ENCODE results near the gene RLF. TPM values are rescaled to one million over a fixed set of nuclear protein-coding genes. Genes with fewer than 3 reads are reported as not detected.

The RLF gene
- total RNA-seq, 6 donors from 2014 or later, result 8.9 to 22.3 (median 11.0) TPM

DNA sequence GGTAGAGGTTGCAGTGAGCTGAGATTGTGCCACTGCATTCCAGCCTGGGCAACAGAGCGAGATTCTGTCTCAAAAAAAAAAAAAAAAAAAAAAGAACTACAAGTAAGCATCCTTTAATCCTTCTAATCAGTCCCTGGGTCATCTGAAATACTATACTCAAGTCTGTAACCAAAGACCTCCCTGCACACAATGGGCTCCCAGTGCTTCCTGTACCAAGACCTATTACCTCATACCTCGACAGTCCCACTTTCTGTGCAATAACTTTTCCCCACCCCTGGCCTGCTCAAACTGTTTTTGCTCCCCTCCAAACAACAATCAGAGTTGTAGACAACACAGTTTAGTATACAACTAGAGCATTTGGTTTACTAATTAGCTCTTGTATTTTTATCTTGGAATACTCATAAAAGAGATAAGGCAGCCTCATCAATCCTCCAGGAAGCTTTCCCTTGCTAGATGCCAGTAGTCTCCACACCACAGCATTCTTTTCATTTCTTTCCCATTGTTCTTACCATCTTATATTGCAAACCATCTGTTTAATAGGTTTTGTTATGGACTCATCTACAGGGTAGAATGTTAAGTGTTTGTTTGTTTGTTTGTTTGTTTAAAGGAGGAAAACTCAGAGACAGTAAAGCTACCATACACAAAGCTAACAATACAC is 19.2 kb upstream of the RLF start:
- Histone ChIP-seq H3K4me3 (no peak overlapping the region), H3K9me3 (no peaks in the 10 kb centered on the region), H3K27me3 (no peaks in the 10 kb centered on the region), H3K36me3 (no peaks in the 10 kb centered on the region), H3K4me1 (peaks cover 0 to 10% (median 0%) of the 10 kb centered on the region in 4 donors), H3K27ac (no peak overlapping the region)
- ATAC-seq (ENCODE audit: low FRiP score in 2 of 2), result no peak
- no peak for TF ChIP-seq POLR2AphosphoS5 (IDR thresholded peaks at IDR 0.05)
- TF ChIP-seq POLR2A (IDR thresholded peaks at IDR 0.05), result no peak
- no peak for TF ChIP-seq CTCF (IDR thresholded peaks at IDR 0.05)
- TF ChIP-seq EP300 (IDR thresholded peaks at IDR 0.05), result no peak
- WGBS, 2 donors, result 47 to 63% methylated on average over 2 of the region's 2 CpGs
- no peak for DNase-seq

DNA sequence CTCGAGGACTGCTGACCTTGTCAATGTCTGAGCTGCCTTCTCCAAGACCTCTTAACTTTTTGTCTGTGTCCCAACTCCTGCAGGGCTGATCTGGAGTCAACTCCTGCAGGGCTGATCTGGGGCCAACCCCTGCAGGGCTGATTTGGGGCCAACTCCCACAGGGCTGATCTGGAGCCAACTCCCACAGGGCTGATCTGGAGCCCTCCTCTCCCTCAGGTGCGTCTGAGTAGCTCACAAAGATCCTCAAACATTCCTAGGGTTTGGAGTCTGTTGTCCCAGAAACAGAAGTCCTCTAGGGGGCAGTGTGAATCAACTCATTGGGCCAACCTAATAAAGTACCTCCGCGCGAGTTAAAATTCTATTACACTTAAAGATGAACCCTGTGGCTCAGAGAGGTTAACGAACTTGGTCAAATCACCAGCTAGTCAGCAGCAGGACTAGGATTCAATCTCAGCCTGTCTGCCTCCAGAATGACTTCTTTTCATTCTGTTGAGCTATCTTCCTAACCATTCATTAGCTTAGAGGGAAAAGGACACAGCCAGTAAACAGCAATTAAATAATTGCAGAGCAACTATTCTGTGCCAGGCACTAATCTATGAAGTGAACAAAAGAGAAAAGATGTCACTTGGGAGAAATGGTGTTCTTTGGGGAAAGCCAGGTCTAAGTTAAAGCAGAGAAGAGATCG is 17.2 kb upstream of the RLF start:
- H3K4me3 ChIP-seq, result no peak overlapping the region
- peaks cover 0 to 10% (median 0%) of the 10 kb centered on the region in 4 donors for H3K4me1 ChIP-seq
- WGBS, 2 donors, result 17 to 24% methylated on average over 6 to 7 of the region's 7 CpGs
- TF ChIP-seq POLR2AphosphoS5 (IDR thresholded peaks at IDR 0.05) (no peak), CTCF (IDR thresholded peaks at IDR 0.05) (peak; percentile 53 to 76 (median 72))
- H3K36me3 ChIP-seq, result no peaks in the 10 kb centered on the region
- no peak overlapping the region for H3K27ac ChIP-seq
- peak; percentile 88 to 91 for ATAC-seq (ENCODE audit: low FRiP score in 2 of 2)
- no peaks in the 10 kb centered on the region for H3K9me3 ChIP-seq
- peak; percentile 1 to 50 for DNase-seq
- H3K27me3 ChIP-seq, result no peaks in the 10 kb centered on the region

DNA sequence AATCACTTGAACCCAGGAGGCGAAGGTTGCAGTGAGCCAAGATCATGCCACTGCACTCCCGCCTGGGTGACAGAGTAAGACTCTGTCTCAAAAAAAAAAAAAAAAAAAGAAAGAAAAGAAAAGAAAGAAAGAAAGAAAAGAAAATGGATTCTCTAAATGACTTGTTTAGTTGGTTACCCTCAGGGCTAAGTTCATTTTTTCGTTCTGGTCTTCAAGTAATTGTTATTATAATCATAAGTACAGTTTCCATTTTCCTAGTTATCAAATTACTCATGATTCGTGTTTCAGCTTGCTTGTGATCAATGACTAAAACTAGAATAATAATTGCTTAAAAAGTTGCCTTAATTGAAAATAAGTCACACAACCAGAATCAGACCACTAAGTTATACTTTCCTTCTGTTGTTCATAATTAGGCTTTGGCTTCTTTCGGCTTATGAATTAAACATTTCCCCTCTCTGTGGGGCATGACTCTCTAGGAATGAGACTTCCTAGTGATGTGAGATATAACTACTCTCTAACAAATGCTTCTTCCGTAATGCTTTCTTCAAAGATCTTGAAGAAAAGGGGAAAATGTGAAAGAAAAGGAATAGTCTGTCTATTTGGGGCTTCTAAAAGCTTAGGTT is 9.6 kb upstream of the RLF start:
- H3K27ac ChIP-seq, result no peak overlapping the region
- H3K36me3 ChIP-seq, result no peaks in the 10 kb centered on the region
- TF ChIP-seq CTCF (IDR thresholded peaks at IDR 0.05), result no peak
- no peak for TF ChIP-seq POLR2AphosphoS5 (IDR thresholded peaks at IDR 0.05)
- no peak overlapping the region for H3K4me3 ChIP-seq
- H3K9me3 ChIP-seq, result no peaks in the 10 kb centered on the region
- H3K27me3 ChIP-seq, result no peaks in the 10 kb centered on the region
- WGBS, 2 donors, result 84% methylated on average over 6 of the region's 6 CpGs
- H3K4me1 ChIP-seq, result peaks cover 0 to 4% (median 0%) of the 10 kb centered on the region in 4 donors
- no peak for ATAC-seq (ENCODE audit: low FRiP score in 2 of 2)
- DNase-seq, result no peak

DNA sequence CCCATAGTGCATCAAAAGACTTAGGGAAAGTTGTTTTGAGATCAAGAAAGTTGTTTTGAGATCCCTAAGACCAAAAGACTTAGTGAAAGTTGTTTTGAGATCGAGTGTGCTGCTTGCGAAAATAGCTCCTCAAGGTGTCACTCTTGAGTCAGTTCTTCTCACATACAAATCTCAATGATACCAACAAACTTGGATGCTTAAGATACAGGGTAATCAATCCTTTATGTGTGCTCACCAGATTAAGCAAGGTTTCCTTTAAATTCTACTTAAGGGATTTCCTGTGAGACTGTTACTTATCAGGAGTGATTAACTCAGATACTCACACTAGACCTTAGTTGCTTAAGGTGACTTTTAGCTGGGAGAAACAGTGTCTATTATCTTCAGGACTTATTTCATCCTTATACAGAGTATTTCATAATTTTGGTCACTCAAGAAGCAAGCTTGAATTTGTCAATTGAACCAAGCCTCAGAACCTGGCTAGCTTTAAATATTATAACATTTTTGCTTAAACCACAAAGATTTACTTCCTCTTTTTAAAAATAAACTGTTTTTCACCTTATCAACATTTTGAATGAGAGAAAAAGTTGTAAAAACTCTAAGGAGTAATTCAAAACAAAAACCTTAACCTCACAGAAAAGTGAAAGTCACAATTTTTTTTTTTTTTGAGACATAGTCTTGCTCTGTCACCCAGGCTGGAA is 8.0 kb upstream of the RLF start:
- Histone ChIP-seq H3K27ac (no peak overlapping the region), H3K4me3 (no peak overlapping the region), H3K9me3 (no peaks in the 10 kb centered on the region), H3K36me3 (no peaks in the 10 kb centered on the region), H3K27me3 (no peaks in the 10 kb centered on the region), H3K4me1 (peaks cover 0 to 4% (median 0%) of the 10 kb centered on the region in 4 donors)
- ATAC-seq (ENCODE audit: low FRiP score in 2 of 2) (peak in 1 of 2 donors; percentile 71), DNase-seq (no peak)
- TF ChIP-seq CTCF (IDR thresholded peaks at IDR 0.05) (peak in 5 of 6 experiments; percentile 29 to 61 (median 55)), POLR2A (IDR thresholded peaks at IDR 0.05) (no peak)
- WGBS, 2 donors, result 0% methylated on average over 2 of the region's 2 CpGs
